ENCODE results near the gene EEF1A2. TPM values are rescaled to one million over a fixed set of nuclear protein-coding genes. Genes with fewer than 3 reads are reported as not detected.
A peak's percentile ranks its signal among the peaks of the same experiment; 100 is the strongest.

EEF1A2 gene
- total RNA-seq, 1 donor from 2014 or later: 37.6 TPM

DNA sequence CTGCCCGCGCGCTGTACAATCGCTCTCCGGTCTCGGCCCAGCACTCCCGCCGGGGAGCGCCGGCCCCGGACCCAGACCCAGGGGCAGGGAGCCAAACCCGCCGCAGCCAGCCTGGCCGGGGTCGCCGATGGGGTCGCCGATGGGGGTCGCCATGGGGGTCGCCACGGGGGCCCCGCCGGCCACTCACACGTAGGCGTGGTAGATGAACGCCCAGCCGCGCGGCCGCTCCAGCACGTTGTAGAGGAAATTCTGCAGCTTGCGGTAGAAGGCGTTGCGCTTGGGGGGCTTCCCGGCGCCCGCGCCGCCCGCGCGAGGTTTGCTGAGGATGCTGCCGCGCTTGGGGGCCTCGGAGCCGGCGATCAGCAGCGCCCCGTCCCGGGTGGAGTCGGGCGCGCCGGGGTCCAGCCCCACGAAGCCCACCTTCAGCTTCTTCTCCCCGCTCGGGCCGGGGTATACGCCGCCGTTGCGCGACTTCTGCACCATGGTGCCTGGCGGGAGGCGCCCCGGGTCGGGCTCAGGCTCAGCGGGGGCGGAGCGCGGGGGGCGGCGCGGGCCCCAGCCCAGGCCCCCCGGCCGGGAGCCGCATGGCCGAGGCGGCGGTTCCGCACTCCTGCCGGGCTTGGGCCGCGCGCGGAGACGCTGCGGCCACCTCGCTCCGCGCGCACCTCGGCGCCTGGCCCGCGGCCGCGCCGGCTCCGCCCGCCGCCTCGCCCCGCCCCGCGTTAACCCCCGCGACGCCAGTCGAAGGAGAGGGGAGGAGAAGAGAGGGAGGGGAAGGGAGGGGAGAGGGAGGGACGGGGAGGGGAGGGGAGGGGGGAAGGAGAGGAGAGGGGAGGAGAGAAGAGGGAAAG is 26.7 kb downstream of the EEF1A2 start, which contains the start of gene KCNQ2:
KCNQ2 (minus strand) TSS at position 675 of the 851 bp plus-strand sequence; CDS start at position 483, 192 bp downstream.
- Mint-ChIP-seq H3K9me3 (ENCODE audit: unreplicated experiment) (no peaks in the 10 kb centered on the region), H3K27me3 (ENCODE audit: low read depth, unreplicated experiment) (peaks cover 37% of the 10 kb centered on the region), H3K4me1 (ENCODE audit: low read depth, unreplicated experiment) (no peaks in the 10 kb centered on the region), H3K4me3 (ENCODE audit: unreplicated experiment) (no peak within 1 kb of the TSS), H3K36me3 (ENCODE audit: low read depth, unreplicated experiment) (peaks cover 2% of the 10 kb centered on the region), H3K27ac (ENCODE audit: unreplicated experiment) (no peak within 1 kb of the TSS)
- Histone ChIP-seq H3K79me2 (ENCODE audit: insufficient read depth, low read length) (no peaks in the 10 kb centered on the region), H4K20me1 (ENCODE audit: insufficient read depth, low read length) (no peaks in the 10 kb centered on the region), H3K4me2 (ENCODE audit: low read length) (no peak within 1 kb of the TSS), H3K4me1 (ENCODE audit: insufficient read depth, low read length) (no peaks in the 10 kb centered on the region), H3K27me3 (ENCODE audit: insufficient read depth, low read length) (peaks cover 44% of the 10 kb centered on the region), H3K36me3 (ENCODE audit: insufficient read depth, low read length) (no peaks in the 10 kb centered on the region), H2AFZ (ENCODE audit: low read depth, low read length) (no peak within 1 kb of the TSS), H3K9ac (ENCODE audit: low read length) (no peak within 1 kb of the TSS), H3K9me3 (ENCODE audit: insufficient read depth, low read depth, low read length) (no peaks in the 10 kb centered on the region), H3K4me3 (ENCODE audit: insufficient read depth, low read depth, low read length) (no peak within 1 kb of the TSS), H3K27ac (ENCODE audit: low read depth, low read length) (no peak within 1 kb of the TSS)
- peak; percentile 64 for TF ChIP-seq EZH2 (IDR thresholded peaks at IDR 0.05; ENCODE audit: insufficient read depth, low read length)
- TF ChIP-seq, protein P1, sequence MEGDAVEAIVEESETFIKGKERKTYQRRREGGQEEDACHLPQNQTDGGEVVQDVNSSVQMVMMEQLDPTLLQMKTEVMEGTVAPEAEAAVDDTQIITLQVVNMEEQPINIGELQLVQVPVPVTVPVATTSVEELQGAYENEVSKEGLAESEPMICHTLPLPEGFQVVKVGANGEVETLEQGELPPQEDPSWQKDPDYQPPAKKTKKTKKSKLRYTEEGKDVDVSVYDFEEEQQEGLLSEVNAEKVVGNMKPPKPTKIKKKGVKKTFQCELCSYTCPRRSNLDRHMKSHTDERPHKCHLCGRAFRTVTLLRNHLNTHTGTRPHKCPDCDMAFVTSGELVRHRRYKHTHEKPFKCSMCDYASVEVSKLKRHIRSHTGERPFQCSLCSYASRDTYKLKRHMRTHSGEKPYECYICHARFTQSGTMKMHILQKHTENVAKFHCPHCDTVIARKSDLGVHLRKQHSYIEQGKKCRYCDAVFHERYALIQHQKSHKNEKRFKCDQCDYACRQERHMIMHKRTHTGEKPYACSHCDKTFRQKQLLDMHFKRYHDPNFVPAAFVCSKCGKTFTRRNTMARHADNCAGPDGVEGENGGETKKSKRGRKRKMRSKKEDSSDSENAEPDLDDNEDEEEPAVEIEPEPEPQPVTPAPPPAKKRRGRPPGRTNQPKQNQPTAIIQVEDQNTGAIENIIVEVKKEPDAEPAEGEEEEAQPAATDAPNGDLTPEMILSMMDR (IDR thresholded peaks at IDR 0.05; ENCODE audit: insufficient read depth, low read depth, low read length): no peak
- DNase-seq (ENCODE audit: low read depth) (no peak), FAIRE-seq (no peak)

DNA sequence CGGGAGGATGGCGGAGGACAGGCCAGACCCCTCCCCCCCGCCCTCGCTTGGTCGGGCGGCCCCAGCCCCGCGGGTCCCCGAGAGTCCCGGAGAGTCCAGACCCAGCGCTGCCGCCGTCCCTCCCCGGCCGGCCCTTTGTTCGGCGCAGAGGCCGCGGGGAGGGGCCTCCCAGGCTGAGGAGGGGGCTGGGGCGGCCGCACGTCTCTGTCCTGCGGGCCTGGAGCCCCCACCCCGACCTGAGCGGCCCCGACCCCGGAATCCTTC is 27.2 kb downstream of the EEF1A2 start:
- TF ChIP-seq, protein P1 (IDR thresholded peaks at IDR 0.05; ENCODE audit: insufficient read depth, low read depth, low read length): no peak
- no peak for TF ChIP-seq EZH2 (IDR thresholded peaks at IDR 0.05; ENCODE audit: insufficient read depth, low read length)
- H3K9me3 ChIP-seq (ENCODE audit: insufficient read depth, low read depth, low read length): no peaks in the 10 kb centered on the region
- no peaks in the 10 kb centered on the region for H4K20me1 ChIP-seq (ENCODE audit: insufficient read depth, low read length)
- H3K27ac Mint-ChIP-seq (ENCODE audit: unreplicated experiment): no peak overlapping the region
- H3K4me3 ChIP-seq (ENCODE audit: insufficient read depth, low read depth, low read length): no peak overlapping the region
- H3K36me3 ChIP-seq (ENCODE audit: insufficient read depth, low read length): no peaks in the 10 kb centered on the region
- no peaks in the 10 kb centered on the region for H3K9me3 Mint-ChIP-seq (ENCODE audit: unreplicated experiment)
- DNase-seq (ENCODE audit: low read depth) (no peak), FAIRE-seq (no peak)
- H3K79me2 ChIP-seq (ENCODE audit: insufficient read depth, low read length): no peaks in the 10 kb centered on the region
- H3K27me3 Mint-ChIP-seq (ENCODE audit: low read depth, unreplicated experiment): peaks cover 37% of the 10 kb centered on the region
- H3K36me3 Mint-ChIP-seq (ENCODE audit: low read depth, unreplicated experiment): peaks cover 2% of the 10 kb centered on the region
- H3K27ac ChIP-seq (ENCODE audit: low read depth, low read length): no peak overlapping the region
- H2AFZ ChIP-seq (ENCODE audit: low read depth, low read length): no peak overlapping the region
- peaks cover 44% of the 10 kb centered on the region for H3K27me3 ChIP-seq (ENCODE audit: insufficient read depth, low read length)
- no peak overlapping the region for H3K4me2 ChIP-seq (ENCODE audit: low read length)
- H3K9ac ChIP-seq (ENCODE audit: low read length): no peak overlapping the region
- H3K4me3 Mint-ChIP-seq (ENCODE audit: unreplicated experiment): no peak overlapping the region
- H3K4me1 ChIP-seq (ENCODE audit: insufficient read depth, low read length): no peaks in the 10 kb centered on the region
- no peaks in the 10 kb centered on the region for H3K4me1 Mint-ChIP-seq (ENCODE audit: low read depth, unreplicated experiment)

Measured in astrocyte (in vitro differentiated cells and primary cell).